Aorta (tissue), 5 donors: ENCODE measurements around the gene RARB. TPM values are rescaled to one million over a fixed set of nuclear protein-coding genes. Genes with fewer than 3 reads are reported as not detected.

Experiments used
- ATAC-seq: fragments of 200-7000 bp; cut with Tn5 transposase; one replicate; pipeline ENCODE4 v1.9.1; 2022; ENCODE audit warnings: moderate library complexity; ENCODE audit not compliant: low FRiP score
- DNase-seq, 2 donors: peaks; one replicate each; pipeline ENCODE4 v3.0.0-alpha.2; 2020
- H3K27ac ChIP-seq, 2 donors: one replicate each; pipeline ENCODE4 v1.5.1; 2013; ENCODE audit warnings: low read length in 2 of 2, mild to moderate bottlenecking in 2 of 2, moderate library complexity in 2 of 2, control low read depth in 1 of 2, inconsistent platforms in 1 of 2, low read depth in 1 of 2
- H3K27me3 ChIP-seq, 2 donors: one replicate each; pipeline ENCODE4 v1.6.1; 2013; ENCODE audit warnings: control low read depth in 1 of 2, low read length in 1 of 2, mild to moderate bottlenecking in 1 of 2, moderate library complexity in 1 of 2; ENCODE audit not compliant: insufficient read depth in 2 of 2, control insufficient read depth in 1 of 2
- H3K36me3 ChIP-seq, 2 donors: one replicate each; pipeline ENCODE4 v1.6.1; 2013; ENCODE audit warnings: control low read depth in 1 of 2, low read length in 1 of 2, mild to moderate bottlenecking in 1 of 2; ENCODE audit not compliant: insufficient read depth in 2 of 2, control insufficient read depth in 1 of 2
- H3K4me1 ChIP-seq, 2 donors: one replicate each; pipeline ENCODE4 v1.6.1; 2013; ENCODE audit warnings: low read length in 2 of 2, control low read depth in 1 of 2, mild to moderate bottlenecking in 1 of 2, moderate library complexity in 1 of 2; ENCODE audit not compliant: insufficient read depth in 2 of 2, control insufficient read depth in 1 of 2
- H3K4me3 ChIP-seq, 2 donors: one replicate each; pipeline ENCODE4 v1.5.1; 2013; ENCODE audit warnings: low read length in 2 of 2, control low read depth in 1 of 2, mild to moderate bottlenecking in 1 of 2
- H3K9me3 ChIP-seq: one replicate; pipeline ENCODE4 v1.6.1; 2013; ENCODE audit warnings: mild to moderate bottlenecking, low read length; ENCODE audit not compliant: control insufficient read depth
- WGBS, 2 donors: extraction: QIAGEN DNeasy Blood & Tissue Kit; methylation state at CpG; one replicate each; pipeline ENCODE4 v1.1.7; 2013; 5-methylcytosine and 5-hydroxymethylcytosine counted together
- intact Hi-C, 2 donors: fragments of 100-400 bp; cut with DNase I; formaldehyde crosslinking; loops; one replicate each; pipeline versions ENCODE4 v1.14.2 to v1.15.0; 2022
- polyA plus RNA-seq, 2 donors: library from polyadenylated mRNA; stranded (reverse); fragments of 200-250 nt; gene quantifications; one replicate each; pipeline ENCODE4 v1.2.3, GENCODE V29; 2013
- total RNA-seq, 2 donors: library from RNA; stranded (reverse); fragmentation: NEBNext Ultra II Directional; extraction: Animal tissue kit (Norgen Biotek cat#: 25700); gene quantifications; one replicate each; pipeline ENCODE4 v1.2.1, GENCODE V29; 2021
- donor health status: healthy with polysubstance abuse.
- donor health status: Bipolar disorder and iron deficiency.
- donor health status: DM: no; HTN: no; CAD: no.
- donor health status: DM: no; HTN: no; CAD: no.
- donor health status: DM: yes; HTN: yes; CAD: no.

The RARB gene
- total and polyA plus RNA-seq, 4 donors, result 1.6 to 7.0 (median 4.4) TPM

DNA sequence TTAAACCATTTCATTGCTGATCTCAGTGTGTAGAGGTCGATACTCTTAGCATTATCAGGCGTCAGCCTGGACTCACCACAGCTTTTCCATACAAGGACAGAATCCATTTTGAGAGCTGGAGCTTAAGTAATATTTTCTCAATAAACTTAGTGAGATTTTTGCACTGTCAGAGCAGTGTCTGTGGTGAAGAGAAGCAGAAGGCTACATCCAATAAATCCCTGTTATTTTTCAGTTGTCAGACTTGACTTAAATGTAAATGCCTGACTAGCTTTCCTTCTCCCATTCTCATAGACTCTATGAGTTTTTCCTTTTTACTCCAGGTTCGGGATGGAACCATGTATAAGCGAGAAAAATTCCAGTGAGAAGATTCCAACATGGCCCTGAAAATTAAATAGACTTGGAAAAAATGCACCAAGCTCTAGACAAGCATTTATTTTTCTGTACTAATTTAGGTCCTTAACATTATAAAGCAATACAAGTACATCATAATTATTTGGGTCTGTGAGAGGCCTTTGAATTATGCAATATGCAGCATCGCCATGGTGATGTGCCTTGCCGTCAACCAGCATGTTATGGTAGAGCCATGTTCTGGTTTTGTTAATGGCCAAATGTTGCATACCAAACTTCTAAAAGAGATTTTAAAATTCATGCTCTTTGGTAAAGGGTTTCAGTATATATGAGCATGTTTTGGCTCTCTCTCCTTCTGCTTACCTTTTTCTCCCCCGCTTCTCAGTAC is 62.0 kb downstream of the RARB start:
- no peak for ATAC-seq
- Histone ChIP-seq H3K9me3 (peaks cover 2% of the 10 kb centered on the region), H3K27ac (no peak overlapping the region), H3K4me1 (no peaks in the 10 kb centered on the region), H3K4me3 (no peak overlapping the region), H3K27me3 (no peaks in the 10 kb centered on the region), H3K36me3 (no peaks in the 10 kb centered on the region)
- DNase-seq, result no peak
- intact Hi-C loops, result no loop called here
- 79 to 80% methylated on average over 7 of the region's 7 CpGs for WGBS, 2 donors

DNA sequence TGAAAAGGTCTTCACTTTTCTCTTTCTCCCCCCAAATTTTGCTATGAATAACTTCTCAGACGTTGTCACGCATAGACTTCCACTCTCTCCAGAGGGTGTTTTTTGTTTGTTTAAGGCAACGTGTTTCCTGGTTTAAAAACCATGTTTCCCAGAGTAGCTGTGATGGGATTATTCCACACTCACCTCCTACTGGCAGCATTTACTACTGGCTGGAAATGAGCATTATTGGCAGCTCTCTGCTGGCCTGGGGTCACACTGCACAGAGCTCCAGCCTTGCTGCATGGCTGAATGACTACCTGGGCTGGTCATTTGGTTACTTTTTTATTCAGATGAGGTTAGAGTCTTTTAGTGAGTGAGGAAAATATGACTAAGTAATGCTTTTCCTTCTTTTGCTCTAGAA is 65.2 kb downstream of the RARB start:
- Histone ChIP-seq H3K9me3 (peaks cover 2% of the 10 kb centered on the region), H3K27ac (no peak overlapping the region), H3K27me3 (no peaks in the 10 kb centered on the region), H3K36me3 (no peaks in the 10 kb centered on the region), H3K4me3 (no peak overlapping the region), H3K4me1 (no peaks in the 10 kb centered on the region)
- intact Hi-C loops, result no loop called here
- no peak for DNase-seq
- ATAC-seq, result no peak
- WGBS, 2 donors, result 52% methylated on average over 3 of the region's 3 CpGs

DNA sequence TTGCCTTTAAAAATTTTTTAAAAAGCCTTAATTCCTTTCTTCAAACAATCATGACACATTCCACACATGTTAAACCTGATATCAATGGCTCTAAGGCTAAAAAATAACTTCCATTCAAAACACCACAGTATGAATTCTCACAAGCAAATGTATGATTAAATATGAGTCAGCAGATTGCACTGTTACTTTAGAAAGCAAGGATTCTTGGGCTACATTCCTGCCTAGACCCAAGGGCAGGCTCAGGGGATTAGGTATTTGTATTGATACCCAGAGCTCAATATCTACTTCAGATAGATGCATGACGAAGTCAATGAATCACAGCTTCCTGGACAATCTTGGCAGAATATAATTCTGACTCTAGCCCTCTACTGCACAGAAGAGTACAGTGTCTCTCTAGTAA is 65.7 kb downstream of the RARB start:
- DNase-seq (no peak), ATAC-seq (no peak)
- Histone ChIP-seq H3K27ac (no peak overlapping the region), H3K36me3 (no peaks in the 10 kb centered on the region), H3K27me3 (no peaks in the 10 kb centered on the region), H3K4me1 (no peaks in the 10 kb centered on the region), H3K4me3 (no peak overlapping the region), H3K9me3 (peaks cover 2% of the 10 kb centered on the region)
- WGBS, 2 donors, result 75% methylated on average over 1 of the region's 1 CpG
- intact Hi-C loops, result no loop called here

DNA sequence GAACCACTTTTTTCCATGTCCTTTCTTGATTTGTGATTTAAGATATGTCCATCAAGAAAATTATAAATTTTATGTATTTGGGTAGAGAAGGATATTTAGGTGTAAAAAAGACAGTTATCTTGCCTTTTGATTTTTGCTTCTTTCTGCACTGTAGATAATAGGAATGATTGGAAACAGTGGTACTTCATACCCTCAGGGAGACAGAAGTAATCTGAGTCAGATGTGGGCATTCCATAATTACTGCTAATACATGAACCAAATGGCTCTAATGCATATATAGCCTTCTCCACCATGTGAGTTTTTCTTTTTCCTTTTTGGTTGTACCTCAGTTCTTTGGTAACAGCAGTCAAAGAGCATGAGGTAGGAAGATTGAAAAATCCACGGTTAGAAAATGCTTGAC is 67.2 kb downstream of the RARB start:
- no peaks in the 10 kb centered on the region for H3K27me3 ChIP-seq

DNA sequence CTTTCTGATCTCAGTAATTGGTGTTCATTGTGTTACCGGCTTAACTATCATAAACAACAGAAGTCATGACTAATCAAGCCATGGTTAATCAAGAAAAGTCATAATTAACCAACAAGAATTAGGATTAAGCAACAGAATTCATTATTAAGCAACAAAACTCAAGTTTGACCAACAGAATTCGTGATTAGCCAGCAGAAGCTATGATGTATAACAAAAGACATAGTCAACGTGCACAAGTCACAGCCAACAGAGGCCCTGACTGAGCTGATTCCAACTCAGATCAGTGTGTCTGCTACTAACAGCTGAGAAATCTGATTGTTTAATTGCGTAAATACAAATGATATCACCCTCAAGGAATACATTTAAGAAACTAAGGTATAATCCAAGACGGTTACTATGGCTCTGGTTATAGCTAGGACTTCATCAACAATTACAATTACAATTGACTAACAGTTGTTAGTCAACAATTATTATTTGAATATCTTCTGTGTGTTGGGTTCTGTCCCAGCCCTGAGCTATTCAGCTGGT is 67.7 kb downstream of the RARB start:
- DNase-seq, result no peak
- Histone ChIP-seq H3K4me3 (no peak overlapping the region), H3K27ac (no peak overlapping the region), H3K27me3 (no peaks in the 10 kb centered on the region), H3K9me3 (peaks cover 2% of the 10 kb centered on the region), H3K4me1 (peaks cover 0 to 2% of the 10 kb centered on the region in 2 donors), H3K36me3 (no peaks in the 10 kb centered on the region)
- ATAC-seq, result no peak
- intact Hi-C loops, result no loop called here
- 96 to 97% methylated on average over 5 of the region's 5 CpGs for WGBS, 2 donors

More for the DNA sequence above, 67.2 kb downstream of the RARB start:
- Histone ChIP-seq H3K27ac (no peak overlapping the region), H3K4me1 (peaks cover 0 to 2% of the 10 kb centered on the region in 2 donors), H3K9me3 (peaks cover 2% of the 10 kb centered on the region), H3K4me3 (no peak overlapping the region), H3K36me3 (no peaks in the 10 kb centered on the region)
- no peak for ATAC-seq
- no peak for DNase-seq
- WGBS, 2 donors, result 93 to 96% methylated on average over 1 of the region's 1 CpG
- intact Hi-C loops, result no loop called here

DNA sequence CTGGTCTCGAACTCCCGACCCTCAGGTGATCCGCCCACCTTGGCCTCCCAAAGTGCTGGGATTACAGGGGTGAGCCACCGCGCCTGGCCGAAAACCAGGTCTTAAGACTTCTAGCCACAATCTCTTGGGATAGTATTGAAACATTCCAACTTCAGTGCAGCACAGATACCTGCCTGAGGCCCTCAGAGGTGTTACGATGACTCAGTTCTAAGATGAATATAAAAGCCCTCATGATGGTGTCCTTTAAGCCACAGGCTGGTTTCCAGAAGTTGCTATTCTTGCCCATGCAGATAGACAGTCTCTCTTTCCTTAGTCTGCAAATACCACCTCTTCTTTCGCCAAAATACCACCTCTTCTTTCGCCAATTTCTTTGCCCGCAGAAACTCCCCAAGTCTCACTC is 69.0 kb downstream of the RARB start:
- no peak overlapping the region for H3K4me3 ChIP-seq
- no peaks in the 10 kb centered on the region for H3K36me3 ChIP-seq
- H3K27me3 ChIP-seq, result no peaks in the 10 kb centered on the region
- no peak for ATAC-seq
- intact Hi-C loops, result no loop called here
- H3K9me3 ChIP-seq, result peaks cover 2% of the 10 kb centered on the region
- WGBS, 2 donors, result 96 to 98% methylated on average over 10 of the region's 10 CpGs
- no peak overlapping the region for H3K27ac ChIP-seq
- peaks cover 0 to 2% of the 10 kb centered on the region in 2 donors for H3K4me1 ChIP-seq
- DNase-seq, result no peak

DNA sequence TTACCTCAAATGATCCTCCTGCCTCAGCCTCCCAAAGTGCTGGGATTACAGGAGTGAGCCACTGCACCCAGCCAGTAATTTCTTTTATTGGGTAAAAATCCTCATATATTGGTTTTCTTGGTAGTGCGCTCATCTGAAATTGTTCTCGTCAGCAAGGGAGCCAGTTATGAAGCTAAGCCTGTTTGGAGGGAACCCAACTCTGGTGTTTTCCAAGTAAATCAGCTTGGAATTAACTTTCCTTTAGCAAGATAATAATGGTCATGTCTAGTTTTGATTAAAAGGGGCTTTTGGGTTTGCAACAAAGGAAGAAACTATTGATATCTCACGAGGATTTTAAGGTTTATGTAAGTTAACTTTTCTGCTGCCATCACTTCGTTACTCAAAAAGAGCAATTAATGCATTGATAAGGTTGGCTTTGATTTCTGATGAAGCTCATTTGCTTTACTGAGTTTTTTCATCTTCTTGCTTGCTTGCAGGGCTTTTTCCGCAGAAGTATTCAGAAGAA is 72.7 kb downstream of the RARB start:
- DNase-seq (no peak), ATAC-seq (no peak)
- Histone ChIP-seq H3K4me1 (peaks cover 0 to 2% of the 10 kb centered on the region in 2 donors), H3K4me3 (no peak overlapping the region), H3K36me3 (no peaks in the 10 kb centered on the region), H3K9me3 (no peaks in the 10 kb centered on the region), H3K27me3 (no peaks in the 10 kb centered on the region), H3K27ac (no peak overlapping the region)
- WGBS, 2 donors, result 40 to 60% methylated on average over 5 of the region's 5 CpGs
- intact Hi-C loops, result no loop called here

DNA sequence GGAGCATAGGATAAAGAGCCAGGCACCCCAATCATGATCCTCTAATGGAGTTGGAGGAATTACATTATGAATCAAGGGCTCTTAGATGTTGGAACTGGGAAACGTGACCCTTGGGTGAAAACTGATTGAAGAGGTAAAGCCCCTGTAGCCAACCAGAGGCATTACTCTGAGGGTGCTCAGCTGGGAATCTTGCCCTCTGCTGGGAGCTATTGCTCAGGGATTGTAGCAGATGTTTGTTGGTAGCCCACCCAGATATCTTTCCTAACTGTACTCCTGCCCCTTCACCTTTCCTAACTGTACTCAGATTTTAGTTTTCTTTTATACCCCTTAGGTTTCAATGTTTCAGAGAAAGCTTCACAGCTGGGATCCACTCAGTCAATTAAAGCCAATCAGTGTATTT is 74.2 kb downstream of the RARB start:
- H3K27me3 ChIP-seq, result no peaks in the 10 kb centered on the region
- no peak for DNase-seq
- no peaks in the 10 kb centered on the region for H3K9me3 ChIP-seq
- no peak for ATAC-seq
- intact Hi-C loops, result no loop called here
- no peaks in the 10 kb centered on the region for H3K36me3 ChIP-seq
- peaks cover 0 to 2% of the 10 kb centered on the region in 2 donors for H3K4me1 ChIP-seq
- H3K27ac ChIP-seq, result no peak overlapping the region
- H3K4me3 ChIP-seq, result no peak overlapping the region
- whole genome bisulfite sequencing, 2 donors, result 89 to 96% methylated on average over 1 of the region's 1 CpG

DNA sequence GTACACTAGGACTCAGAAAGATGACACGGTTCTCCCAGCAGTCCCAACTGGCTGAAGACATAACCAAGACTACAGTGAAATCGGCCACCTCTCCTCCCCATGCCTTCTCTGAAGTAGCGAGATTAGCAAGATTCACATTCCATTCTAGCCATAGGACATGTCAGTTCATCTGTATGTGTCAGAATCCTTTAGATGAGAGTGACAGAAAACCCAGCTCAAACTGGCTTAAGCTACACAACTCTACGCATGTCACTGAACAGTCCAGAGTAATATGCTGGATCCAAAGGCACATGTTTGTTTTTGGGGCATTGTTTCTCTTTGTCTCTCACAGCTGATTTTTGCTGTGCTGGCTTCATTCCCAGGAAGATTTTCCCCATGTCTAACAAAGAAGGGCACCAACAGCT is 75.8 kb downstream of the RARB start:
- WGBS, 2 donors, result 93 to 95% methylated on average over 4 of the region's 4 CpGs
- intact Hi-C loops, result no loop called here
- no peak for ATAC-seq
- H3K27me3 ChIP-seq, result no peaks in the 10 kb centered on the region
- H3K4me3 ChIP-seq, result no peak overlapping the region
- peaks cover 0 to 8% of the 10 kb centered on the region in 2 donors for H3K4me1 ChIP-seq
- DNase-seq, result no peak
- no peaks in the 10 kb centered on the region for H3K9me3 ChIP-seq
- no peaks in the 10 kb centered on the region for H3K36me3 ChIP-seq
- no peak overlapping the region for H3K27ac ChIP-seq
